ENCODE results near the gene AADAC.
A peak's percentile ranks its signal among the peaks of the same experiment; 100 is the strongest.
"Not testable (repeated sequence)": the region's sequence is repeated elsewhere in the genome, so short reads cannot be mapped to it uniquely, and the experiment has no call there.

Gene AADAC, protein sequence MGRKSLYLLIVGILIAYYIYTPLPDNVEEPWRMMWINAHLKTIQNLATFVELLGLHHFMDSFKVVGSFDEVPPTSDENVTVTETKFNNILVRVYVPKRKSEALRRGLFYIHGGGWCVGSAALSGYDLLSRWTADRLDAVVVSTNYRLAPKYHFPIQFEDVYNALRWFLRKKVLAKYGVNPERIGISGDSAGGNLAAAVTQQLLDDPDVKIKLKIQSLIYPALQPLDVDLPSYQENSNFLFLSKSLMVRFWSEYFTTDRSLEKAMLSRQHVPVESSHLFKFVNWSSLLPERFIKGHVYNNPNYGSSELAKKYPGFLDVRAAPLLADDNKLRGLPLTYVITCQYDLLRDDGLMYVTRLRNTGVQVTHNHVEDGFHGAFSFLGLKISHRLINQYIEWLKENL

DNA sequence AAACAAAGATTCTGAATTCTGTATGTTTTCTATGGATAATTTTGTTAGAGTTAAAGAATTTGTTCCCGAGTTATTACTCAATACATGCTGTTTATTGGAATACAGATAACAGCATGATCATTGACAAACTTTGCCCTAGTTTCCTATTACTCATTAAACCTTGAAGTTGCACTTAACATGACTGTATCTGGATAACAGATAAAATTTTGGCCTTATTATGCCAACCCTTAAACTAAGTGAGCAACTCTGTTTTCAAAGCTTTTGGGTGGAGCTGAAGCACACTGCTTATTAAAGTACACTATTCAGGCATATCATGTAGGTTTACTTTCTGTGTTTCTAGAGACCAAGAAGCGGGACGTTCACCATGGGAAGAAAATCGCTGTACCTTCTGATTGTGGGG lies at the start of gene AADAC:
Gene AADAC (plus strand): TSS at position 318 of the 400 bp plus-strand sequence. CDS start 47 bp downstream, at position 365.
- no peak for DNase-seq (ENCODE audit: low spot score)

DNA sequence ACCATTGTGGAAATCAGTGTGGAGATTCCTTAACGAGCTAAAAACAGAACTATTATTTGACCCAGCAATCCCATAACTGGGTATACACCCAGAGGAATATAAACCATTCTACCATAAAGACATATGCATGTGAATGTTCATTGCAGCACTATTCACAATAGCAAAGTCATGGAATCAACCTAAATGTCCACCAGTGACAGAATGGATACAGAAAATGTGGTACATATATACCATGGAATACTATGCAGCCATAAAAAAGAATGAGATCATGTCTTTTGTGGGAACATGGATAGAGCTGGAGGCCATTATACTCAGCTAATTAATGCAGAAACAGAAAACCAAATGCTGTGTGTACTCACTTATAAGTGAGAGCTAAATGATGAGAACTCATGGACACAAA lies 49.2 kb upstream of the AADAC start:
- not testable (repeated sequence) for DNase-seq (ENCODE audit: low spot score)

DNA sequence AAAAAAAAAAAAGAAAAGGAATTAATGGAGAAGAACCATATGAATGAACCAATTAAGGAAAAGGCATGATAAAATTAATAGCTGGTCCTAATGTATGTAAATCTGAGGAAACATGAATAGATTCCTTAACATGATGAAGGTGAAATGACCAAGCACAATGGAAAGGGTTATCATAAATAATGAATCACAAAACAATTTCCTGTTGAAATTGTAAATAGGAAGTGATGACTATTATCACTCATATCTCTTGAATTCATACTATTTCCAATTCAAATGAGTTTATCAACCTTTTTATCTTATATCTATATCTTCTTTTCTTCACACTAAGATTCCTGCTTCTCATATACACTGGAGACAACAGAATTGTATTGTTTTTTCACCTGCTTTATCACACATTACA lies 48.2 kb upstream of the AADAC start:
- no peak for DNase-seq (ENCODE audit: low spot score)

DNA sequence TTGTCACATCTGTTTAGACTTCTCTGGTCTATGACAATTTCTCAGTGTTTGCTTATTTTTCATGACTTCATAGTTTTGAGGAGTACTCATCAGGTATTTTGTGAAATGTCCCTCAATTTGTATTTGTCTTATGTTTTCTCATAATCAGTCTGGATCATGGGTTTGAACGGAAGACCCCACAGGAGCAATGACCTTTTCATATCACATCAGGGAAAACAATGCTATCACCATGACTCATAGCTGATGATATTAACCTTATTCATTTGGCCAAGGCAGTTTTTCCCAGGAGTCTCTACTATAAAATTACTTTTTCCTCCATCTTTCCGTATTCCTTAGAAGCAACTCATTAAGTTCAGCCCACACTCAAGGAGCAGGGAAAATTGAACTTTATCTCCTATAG lies 47.5 kb upstream of the AADAC start:
- DNase-seq (ENCODE audit: low spot score), result no peak

DNA sequence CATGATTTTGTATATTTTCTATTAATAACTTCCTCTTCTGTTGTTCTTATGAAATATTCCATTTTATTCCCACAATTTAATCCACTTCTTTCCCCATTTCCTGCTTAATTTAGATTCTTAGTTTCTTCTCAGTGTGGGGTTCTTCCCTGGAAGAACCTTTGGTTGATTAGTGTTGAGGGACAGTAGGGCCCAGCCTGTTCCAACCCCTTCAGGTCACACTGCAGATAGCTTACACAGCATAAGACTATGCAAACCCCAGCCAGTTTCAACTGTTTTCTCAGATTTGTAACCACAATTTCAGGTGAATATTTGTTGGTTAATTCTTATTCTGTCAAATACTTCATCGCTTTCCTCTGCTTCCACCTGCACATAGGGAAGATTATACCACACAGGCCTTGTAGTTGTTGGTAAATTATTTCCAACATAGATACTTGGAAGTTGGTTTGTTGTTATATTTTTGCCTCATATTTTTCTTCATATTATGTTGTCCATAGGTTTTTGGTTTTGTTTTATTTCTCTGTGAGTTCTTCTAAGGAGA lies 45.5 kb upstream of the AADAC start:
- DNase-seq (ENCODE audit: low spot score), result no peak

DNA sequence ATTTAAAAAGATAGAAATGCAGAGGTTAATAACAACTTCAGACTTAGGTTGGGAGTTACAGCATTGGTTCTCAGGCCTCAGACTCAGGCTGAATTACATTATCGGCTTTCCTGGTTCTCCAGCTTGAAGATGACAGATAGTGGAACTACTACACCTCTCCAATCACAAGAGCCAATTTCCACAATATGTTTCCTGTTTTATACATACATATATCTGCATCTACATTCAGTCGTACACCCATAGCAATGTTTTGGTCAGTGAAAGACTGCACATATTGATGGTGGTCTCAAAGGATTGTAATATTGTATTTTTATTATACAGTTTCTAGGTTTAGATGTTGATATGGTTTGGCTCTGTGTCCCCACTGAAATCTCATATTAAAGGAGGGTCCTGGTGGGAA lies 44.7 kb upstream of the AADAC start:
- DNase-seq (ENCODE audit: low spot score), result no peak

DNA sequence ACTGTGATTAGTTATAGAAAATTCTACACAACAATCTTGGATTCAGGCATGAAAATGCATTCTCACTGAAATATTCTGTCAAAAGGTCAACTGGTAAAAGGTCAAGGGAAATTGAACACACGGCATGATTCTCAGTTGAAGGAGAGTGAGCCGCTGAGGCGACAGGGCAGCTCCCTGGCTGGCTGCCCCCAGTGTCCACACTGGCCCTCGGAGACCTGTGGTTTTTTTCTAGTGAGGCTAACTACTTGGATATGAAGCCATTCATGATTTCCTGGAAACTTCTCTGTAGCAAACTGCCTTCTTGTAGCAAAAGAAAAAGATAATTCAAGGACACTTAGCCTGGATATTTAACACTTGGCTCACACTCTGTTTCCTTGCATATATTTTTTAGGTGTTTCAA lies 43.0 kb upstream of the AADAC start:
- DNase-seq (ENCODE audit: low spot score), result peak; percentile 17

DNA sequence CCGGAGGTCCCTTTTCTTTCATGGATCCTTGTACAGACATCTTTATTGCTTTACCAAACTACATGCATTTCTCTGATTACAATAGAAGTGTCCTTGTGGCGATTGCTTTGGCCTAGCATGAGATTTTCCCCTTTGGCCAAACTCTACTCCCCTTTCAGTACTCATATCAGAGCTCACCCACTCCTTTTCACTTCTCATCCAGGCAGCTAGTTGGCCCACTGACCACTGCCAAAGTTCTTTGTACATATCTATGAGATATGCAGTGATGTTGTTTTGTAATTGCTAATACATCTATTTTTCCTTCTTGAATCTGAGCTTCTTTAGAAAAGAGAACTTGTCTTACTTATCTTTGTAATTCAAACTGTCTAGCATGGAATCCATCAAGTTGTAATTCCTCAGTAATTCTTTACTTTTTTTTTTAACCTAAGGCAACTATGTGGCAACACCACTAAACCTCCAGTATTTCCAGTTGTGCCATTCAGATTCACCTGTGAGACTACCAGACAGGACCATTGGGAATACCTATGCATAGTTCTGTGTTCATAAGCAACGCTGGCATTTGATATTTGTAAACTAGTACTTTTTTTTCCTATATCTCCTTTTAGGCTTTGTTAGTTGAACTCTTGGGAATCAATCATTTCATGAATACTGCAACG lies 41.0 kb upstream of the AADAC start:
- no peak for DNase-seq (ENCODE audit: low spot score)

DNA sequence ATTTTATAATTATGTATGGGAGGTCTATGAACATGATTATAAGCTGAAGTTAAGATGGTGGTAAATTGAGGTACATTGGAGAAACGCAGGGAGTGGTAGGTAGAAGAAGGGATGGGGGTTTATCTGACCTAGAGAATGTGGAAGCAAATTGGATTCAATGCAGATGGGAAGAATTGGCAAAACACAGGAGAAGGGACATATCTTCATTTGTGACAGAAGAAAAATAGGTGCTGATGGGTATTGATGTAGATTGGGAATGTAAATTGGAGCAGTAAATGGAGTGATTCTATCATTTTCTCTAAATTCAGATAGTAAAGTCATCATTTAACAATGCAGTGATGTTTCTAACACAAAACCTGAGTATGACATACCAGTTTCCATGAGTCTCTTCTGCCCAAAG lies 39.7 kb upstream of the AADAC start:
- no peak for DNase-seq (ENCODE audit: low spot score)

DNA sequence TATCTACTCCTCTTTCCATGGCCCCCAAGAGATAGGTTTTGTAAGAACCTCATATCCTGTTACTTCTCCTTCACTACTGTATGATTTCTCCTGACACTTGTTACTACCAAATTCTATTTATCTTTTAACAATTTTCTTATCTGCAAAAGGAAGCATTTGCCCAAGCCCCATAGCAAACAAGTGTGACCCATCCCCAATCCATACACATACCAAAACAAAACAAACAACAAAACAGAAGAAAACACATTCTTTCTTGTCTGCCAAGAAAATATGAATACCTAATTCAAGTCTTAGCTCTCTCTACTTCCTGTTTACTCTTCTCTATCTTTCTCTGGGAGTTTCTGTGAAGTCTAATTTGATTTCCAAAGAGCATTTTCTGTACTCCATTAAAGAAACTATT lies 39.0 kb upstream of the AADAC start:
- DNase-seq (ENCODE audit: low spot score), result no peak

DNA sequence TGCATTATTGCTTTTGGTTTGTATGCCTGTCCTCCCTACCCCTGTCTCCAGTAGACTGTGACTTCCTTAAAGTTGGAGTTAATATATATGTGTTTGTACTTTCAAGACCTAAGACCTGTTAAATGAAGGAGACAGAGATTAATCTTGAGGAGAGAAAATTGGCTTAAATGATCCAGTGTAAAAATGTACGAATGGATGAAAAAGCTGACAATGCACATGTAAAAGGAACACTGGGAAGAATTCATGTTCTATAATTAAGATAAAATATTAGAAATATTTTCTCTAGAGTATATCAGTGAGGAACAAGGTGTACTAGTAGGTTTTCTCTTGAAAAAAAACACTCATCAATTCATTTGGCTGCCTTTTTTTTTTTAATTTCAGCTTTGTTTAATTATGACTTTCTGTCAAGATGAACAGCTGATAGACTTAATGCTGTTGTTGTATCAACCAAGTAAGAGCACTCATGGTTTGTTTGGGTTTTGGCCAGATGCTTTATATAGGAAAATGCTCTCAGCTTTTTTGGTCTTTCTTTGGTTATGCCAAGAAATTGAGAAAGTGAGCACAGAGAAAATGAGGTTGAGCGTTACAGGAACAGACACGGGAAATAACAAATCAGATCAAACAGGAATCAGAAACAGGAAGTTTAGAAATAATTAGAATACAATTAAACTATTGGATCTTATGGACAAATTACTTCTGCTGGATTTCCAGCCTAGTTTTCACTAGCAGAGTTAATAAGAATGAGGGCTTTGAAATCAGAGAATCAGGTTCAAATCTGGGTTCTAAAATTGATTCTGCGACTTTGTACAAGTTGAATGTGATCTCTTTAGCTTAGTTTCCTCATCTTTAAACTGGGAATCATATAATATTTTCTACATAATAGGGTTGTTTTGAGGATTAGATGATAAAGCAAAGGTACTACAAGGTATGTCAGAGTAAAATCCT lies 38.3 kb upstream of the AADAC start:
- no peak for DNase-seq (ENCODE audit: low spot score)

DNA sequence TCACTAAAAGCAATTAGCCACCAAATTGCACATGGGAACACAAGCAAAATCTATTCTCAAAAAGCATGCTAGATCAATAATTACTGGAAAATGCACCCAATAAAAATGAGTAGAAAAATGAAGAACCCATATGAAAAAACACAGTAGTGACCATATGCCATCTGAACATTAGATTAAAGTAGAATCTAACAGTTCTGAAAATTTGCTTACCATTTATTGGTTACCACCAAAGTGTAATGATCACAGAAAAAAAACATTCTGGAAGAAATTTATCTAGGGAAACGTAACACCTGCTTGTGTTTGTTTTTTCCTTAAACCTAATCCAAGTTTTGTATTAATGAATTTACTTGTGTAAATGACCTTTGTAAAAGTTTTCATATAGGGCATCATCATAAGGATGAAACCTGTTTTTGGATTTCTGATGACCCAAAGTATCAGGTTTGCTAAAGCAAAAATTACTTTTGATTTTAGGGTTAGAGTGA lies 37.6 kb upstream of the AADAC start:
- DNase-seq (ENCODE audit: low spot score), result no peak

DNA sequence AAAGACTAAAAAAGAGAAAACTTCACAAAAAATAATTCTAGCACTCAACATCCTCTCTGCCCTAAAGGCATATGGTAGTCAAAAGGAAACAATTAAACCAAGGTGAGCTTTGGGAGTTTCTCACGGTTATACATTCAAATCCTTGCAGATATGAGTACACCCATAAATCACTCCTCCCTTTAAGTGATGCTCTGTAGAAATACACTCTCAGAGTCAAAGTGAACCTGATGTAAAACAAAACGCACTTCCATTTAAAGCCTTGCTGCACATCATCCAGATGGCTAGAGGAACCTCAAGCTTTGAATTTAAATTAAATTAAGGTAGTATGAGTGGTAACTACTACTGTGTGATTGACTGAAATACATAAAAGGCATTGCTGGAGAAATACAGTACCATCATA lies 36.0 kb upstream of the AADAC start:
- no peak for DNase-seq (ENCODE audit: low spot score)

DNA sequence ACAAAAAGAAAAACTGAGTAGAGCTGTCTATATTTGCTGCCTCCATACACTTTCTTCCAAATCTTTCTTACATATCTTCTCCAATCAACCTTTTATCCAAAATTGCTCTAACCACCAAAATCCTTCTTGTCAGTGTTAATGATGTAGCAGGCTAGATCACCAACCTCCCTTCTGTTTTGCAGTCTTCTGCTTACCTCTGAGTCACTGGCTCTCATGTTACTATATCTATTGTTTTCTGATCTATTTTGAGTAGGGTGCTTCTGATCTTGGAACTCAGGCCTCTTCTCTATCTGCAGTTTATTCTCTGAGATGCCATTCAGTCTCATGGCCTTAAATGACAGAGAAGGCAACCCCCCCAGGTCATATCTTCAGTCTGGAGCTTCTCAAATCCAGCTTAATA lies 26.3 kb upstream of the AADAC start:
- DNase-seq (ENCODE audit: low spot score), result no peak

DNA sequence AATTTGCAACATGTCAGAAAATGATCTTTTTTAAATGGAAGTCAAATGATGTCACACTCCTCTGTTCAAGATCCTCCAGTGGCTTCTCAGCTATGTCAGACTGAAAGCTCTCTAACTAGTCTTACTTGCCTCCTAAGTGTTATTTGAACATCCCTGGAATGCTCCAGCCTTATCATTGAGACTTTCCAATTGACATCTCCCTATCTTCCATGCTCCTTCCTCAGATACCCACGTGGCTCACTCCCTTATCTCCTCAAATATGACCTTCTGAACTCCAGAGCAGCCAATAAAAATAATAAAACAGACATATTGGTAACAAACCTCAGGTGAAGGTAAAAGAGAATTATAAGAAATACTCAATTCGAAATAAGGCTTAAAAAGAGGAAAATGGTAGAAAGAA lies 25.5 kb upstream of the AADAC start:
- no peak for DNase-seq (ENCODE audit: low spot score)

DNA sequence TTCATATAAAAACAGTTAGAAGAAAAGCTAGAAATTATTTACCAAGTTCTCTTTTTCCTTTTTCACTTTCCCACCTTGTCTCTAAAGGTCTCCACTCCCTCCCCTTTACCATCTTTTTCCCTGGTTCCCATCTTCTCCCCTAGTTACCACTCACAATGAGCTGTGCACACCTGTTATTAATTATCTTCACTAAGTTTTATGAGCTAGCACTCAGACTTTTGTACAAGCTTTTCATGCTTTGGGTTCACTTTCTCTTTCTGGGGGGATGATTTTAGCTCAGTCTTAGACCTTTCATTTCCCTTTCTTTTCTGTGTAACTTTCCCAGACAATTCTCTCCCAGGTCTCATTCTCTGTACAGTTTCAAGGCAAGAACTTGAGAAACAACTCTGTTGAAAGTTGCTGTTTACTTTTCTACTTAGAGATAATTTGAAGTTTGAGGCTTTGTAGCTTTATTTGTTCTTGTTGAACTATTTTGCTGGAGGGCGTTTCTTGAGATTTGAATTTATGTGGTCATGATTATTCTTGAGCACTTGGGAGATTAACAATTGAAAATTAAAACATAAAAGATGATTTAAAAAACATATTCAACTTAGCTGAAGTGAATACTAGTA lies 24.0 kb upstream of the AADAC start:
- DNase-seq (ENCODE audit: low spot score), result no peak

DNA sequence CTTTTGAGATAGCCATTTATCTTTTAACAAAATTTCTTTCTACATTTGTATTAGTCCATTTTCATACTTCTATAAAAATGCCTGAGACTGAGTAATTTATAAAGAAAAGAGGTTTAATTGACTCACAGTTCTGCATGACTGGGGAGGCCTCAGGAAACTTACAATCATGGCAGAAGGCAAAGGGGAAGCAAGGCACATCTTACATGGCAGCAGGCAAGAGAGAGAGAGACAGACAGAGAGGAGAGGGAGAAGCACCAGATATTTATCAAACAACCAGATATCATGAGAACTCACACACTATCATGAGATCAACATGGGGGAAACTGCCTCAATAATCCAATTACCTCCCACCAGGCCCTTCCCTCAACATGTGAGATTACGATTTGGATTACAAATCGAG lies 23.2 kb upstream of the AADAC start:
- not testable (repeated sequence) for DNase-seq (ENCODE audit: low spot score)

DNA sequence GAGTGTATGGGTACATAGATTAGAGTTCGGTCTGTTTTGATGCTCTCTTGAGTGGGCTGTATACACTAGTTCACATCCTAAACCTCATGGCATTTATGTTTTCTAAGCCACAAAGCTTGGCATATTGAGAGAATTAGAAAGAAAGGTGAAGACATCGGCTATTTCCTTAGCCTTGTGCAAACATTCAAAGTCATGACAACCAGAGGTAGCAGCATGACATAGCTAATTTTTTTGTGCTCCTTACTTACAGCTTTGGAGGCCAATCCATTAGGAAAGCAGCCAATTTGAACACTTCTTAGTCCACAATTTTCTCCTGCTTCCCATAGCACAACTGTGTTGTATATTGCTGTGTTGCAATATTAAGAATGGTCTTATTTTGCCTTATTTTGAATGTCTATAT lies 21.5 kb upstream of the AADAC start:
- no peak for DNase-seq (ENCODE audit: low spot score)

DNA sequence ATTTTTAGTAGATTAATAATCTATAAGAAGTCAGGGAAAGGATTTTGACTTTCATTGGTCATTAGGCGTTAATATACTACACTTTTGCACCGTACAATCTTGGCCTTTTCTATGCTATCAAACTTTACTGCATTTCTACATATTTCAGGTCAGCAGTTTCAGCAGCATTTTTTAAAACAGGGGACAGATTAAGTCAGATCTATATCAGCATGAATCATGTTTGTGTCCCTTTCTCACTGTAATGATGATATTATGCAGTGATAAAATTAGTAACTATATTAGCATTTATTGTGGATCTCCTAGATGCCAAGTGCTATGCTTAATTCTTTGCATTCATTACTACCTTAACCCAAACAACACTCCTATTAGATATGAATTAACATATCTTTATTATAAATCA lies 20.3 kb upstream of the AADAC start:
- DNase-seq (ENCODE audit: low spot score), result no peak

DNA sequence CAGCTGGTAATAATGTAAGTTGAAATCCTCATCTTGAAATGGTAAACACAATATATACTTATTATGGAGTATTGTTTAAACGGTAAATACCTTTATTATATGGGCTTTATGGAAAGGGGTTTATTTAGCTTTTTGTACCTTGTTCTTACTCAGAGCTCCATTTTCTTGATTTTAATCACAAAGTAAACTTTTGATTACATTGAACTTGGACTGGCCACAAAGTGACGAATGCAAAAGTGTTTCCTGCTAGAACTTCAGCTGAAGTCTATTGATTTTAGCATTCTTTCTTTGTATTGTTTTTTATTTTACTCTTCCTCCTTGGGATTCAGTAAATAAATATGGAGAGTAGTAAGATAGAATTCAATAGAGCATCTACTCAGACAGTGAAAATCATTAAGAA lies 19.8 kb upstream of the AADAC start:
- DNase-seq (ENCODE audit: low spot score), result no peak

DNA sequence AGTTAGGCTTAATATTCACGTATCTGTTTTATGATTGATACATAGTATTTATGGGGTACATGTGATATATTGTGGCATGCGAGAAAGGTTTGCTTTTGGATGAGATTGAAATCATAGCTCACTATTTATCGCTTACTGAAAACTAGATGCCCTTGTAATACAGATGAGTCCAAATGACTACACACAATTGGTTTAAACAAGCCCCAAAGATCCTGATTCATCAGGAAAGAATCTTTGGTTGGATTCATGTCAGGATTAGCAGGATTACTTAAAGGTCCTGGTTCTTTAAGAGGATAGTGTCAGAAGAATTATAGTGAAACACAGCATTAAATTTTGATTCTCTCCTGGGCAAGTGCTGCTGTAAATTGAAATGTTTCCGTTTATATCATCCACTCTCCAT lies 18.6 kb upstream of the AADAC start:
- DNase-seq (ENCODE audit: low spot score), result no peak

All from iPS-NIHi11 (cell line).